ENCODE results near the gene RBM6. TPM values are rescaled to one million over a fixed set of nuclear protein-coding genes. Genes with fewer than 3 reads are reported as not detected.
"Not testable (repeated sequence)": the region's sequence is repeated elsewhere in the genome, so short reads cannot be mapped to it uniquely, and the experiment has no call there.

RBM6 gene
- polyA plus RNA-seq, 6 donors from 2014 or later, result 32.6 to 89.1 (median 50.0) TPM

- no peak overlapping the region for H3K27ac Mint-ChIP-seq
- H3K4me3 Mint-ChIP-seq, result no peak overlapping the region
- DNase-seq, result no peak
- peaks cover 23 to 32% (median 29%) of the 10 kb centered on the region in 3 donors for H3K4me1 Mint-ChIP-seq
- peaks cover 4 to 19% of the 10 kb centered on the region in 2 donors for H3K36me3 Mint-ChIP-seq
- no peak for ATAC-seq (ENCODE audit: low read depth in 2 of 2)
- no peaks in the 10 kb centered on the region for H3K27me3 Mint-ChIP-seq
- no peaks in the 10 kb centered on the region for H3K9me3 Mint-ChIP-seq
Observed at GRCh38 chr3:49908373-49909199, 31.4 kb upstream of the RBM6 start.

- H3K4me1 Mint-ChIP-seq, result peaks cover 15 to 20% (median 15%) of the 10 kb centered on the region in 3 donors
- no peak overlapping the region for H3K27ac Mint-ChIP-seq
- no peaks in the 10 kb centered on the region for H3K9me3 Mint-ChIP-seq
- H3K4me3 Mint-ChIP-seq, result no peak overlapping the region
- ATAC-seq (ENCODE audit: low read depth in 2 of 2) (no peak), DNase-seq (no peak)
- no peaks in the 10 kb centered on the region for H3K27me3 Mint-ChIP-seq
- peaks cover 4 to 19% of the 10 kb centered on the region in 2 donors for H3K36me3 Mint-ChIP-seq
Observed at GRCh38 chr3:49910409-49911123, 29.4 kb upstream of the RBM6 start.

DNA sequence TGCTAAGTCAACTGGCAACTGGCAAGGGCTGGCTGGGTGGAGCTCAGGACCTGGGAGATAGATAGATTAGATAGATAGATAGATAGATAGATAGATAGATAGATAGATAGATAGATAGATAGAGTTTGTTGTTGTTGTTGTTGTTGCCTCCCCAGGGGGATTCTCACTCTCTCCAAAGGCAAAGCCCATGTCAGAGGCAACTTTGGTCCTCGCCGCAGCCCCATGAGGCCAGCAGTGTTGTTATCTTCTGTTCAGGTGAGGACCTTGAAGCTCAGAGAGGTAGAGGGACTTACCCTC is 28.9 kb upstream of the RBM6 start:
- Mint-ChIP-seq H3K27me3 (no peaks in the 10 kb centered on the region), H3K36me3 (peaks cover 4 to 19% of the 10 kb centered on the region in 2 donors), H3K27ac (no peak overlapping the region), H3K4me3 (no peak overlapping the region), H3K4me1 (peaks cover 10 to 15% (median 10%) of the 10 kb centered on the region in 3 donors), H3K9me3 (no peaks in the 10 kb centered on the region)
- ATAC-seq (ENCODE audit: low read depth in 2 of 2) (no peak), DNase-seq (no peak)

DNA sequence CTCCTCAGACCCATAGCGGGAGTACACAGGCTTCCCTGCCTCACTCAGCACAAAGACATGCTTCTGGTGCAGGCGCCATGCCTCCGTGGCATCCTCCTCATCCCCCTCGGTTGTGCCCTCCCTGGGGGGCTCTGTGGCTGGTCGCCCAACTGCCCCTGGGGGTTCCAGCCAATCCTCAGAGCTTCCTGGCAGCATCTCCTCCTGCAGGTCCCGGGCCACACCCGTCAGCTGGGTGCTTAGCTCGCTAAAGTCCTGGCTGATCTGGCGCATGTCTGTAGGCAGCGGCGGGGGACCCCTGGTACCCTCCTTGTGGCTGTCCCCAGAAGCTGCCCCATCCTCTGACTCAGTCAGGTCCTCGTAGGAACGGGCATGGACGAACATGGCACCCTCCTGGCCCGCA is 28.3 kb upstream of the RBM6 start:
- no peak overlapping the region for H3K4me3 Mint-ChIP-seq
- H3K9me3 Mint-ChIP-seq, result peaks cover 0 to 2% (median 0%) of the 10 kb centered on the region in 7 donors
- H3K36me3 Mint-ChIP-seq, result peaks cover 4 to 19% of the 10 kb centered on the region in 2 donors

GRCh38 chr3:49912881-49913281 is 27.1 kb upstream of the RBM6 start:
- Mint-ChIP-seq H3K27me3 (no peaks in the 10 kb centered on the region), H3K4me3 (no peak overlapping the region), H3K9me3 (peaks cover 0 to 2% (median 0%) of the 10 kb centered on the region in 7 donors), H3K36me3 (peaks cover 4 to 19% of the 10 kb centered on the region in 2 donors), H3K4me1 (no peaks in the 10 kb centered on the region), H3K27ac (no peak overlapping the region)
- no peak for DNase-seq
- ATAC-seq (ENCODE audit: low read depth in 2 of 2), result no peak

More for the DNA sequence above, 28.3 kb upstream of the RBM6 start:
- Mint-ChIP-seq H3K27ac (peak overlapping the region in 1 of 6 donors; percentile 33), H3K4me1 (peaks cover 5 to 10% (median 6%) of the 10 kb centered on the region in 3 donors), H3K27me3 (no peaks in the 10 kb centered on the region)
- DNase-seq, result no peak
- ATAC-seq (ENCODE audit: low read depth in 2 of 2), result no peak

GRCh38 chr3:49914906-49915305 is 25.0 kb upstream of the RBM6 start:
- peaks cover 0 to under 1% (median 0%) of the 10 kb centered on the region in 3 donors for H3K4me1 Mint-ChIP-seq
- no peak for ATAC-seq (ENCODE audit: low read depth in 2 of 2)
- H3K4me3 Mint-ChIP-seq, result no peak overlapping the region
- H3K36me3 Mint-ChIP-seq, result peaks cover 3 to 18% of the 10 kb centered on the region in 2 donors
- H3K9me3 Mint-ChIP-seq, result peaks cover 0 to 2% (median 0%) of the 10 kb centered on the region in 7 donors
- peak overlapping the region in 1 of 6 donors; percentile 12 for H3K27ac Mint-ChIP-seq
- H3K27me3 Mint-ChIP-seq, result no peaks in the 10 kb centered on the region
- no peak for DNase-seq

- DNase-seq (no peak), ATAC-seq (ENCODE audit: low read depth in 2 of 2) (no peak)
- H3K36me3 Mint-ChIP-seq, result peaks cover 0 to 8% of the 10 kb centered on the region in 2 donors
- H3K9me3 Mint-ChIP-seq, result peaks cover 0 to 2% (median 0%) of the 10 kb centered on the region in 7 donors
- H3K4me3 Mint-ChIP-seq, result no peak overlapping the region
- no peak overlapping the region for H3K27ac Mint-ChIP-seq
- H3K4me1 Mint-ChIP-seq, result peaks cover 0 to 4% (median 0%) of the 10 kb centered on the region in 3 donors
- no peaks in the 10 kb centered on the region for H3K27me3 Mint-ChIP-seq
Observed at GRCh38 chr3:49916686-49917085, 23.3 kb upstream of the RBM6 start.

GRCh38 chr3:49917806-49918590 is 22.0 kb upstream of the RBM6 start:
- not testable (repeated sequence) for H3K4me1 Mint-ChIP-seq; H3K27me3 Mint-ChIP-seq; H3K4me3 Mint-ChIP-seq; DNase-seq; H3K9me3 Mint-ChIP-seq; H3K36me3 Mint-ChIP-seq; ATAC-seq (ENCODE audit: low read depth in 2 of 2)
- peak overlapping the region in 1 of 6 donors; percentile 50 for H3K27ac Mint-ChIP-seq

DNA sequence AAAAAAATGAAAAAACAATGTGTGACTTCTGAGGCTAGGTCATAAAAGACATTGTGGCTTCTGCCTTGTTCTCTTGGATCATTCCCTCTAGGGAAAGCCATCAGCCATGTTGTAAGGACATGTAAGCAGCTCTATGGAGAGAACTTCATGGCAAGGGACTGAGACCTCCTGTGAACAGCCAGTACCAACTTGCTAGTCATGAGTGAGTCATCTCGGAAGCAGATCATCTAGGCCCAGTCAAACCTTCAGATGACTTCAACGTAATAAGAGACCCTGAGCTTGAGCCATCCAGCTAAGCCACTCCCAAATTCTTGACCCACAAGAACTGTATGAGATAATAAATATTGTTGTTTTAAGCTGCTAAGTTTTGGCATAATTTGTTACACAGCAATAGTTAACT is 15.3 kb upstream of the RBM6 start:
- DNase-seq, result no peak
- no peak for ATAC-seq (ENCODE audit: low read depth in 2 of 2)
- Mint-ChIP-seq H3K9me3 (no peaks in the 10 kb centered on the region), H3K4me1 (peaks cover 14 to 16% (median 16%) of the 10 kb centered on the region in 3 donors), H3K27ac (no peak overlapping the region), H3K36me3 (no peaks in the 10 kb centered on the region), H3K4me3 (no peak overlapping the region), H3K27me3 (no peaks in the 10 kb centered on the region)

- no peak overlapping the region for H3K4me3 Mint-ChIP-seq
Observed at GRCh38 chr3:49925485-49925884, 14.5 kb upstream of the RBM6 start.

GRCh38 chr3:49926117-49926728 is 13.7 kb upstream of the RBM6 start:
- DNase-seq (no peak), ATAC-seq (ENCODE audit: low read depth in 2 of 2) (no peak)
- no peaks in the 10 kb centered on the region for H3K9me3 Mint-ChIP-seq
- peak overlapping the region in 2 of 8 donors; percentile 2 to 17 for H3K4me3 Mint-ChIP-seq
- peak overlapping the region in 1 of 6 donors; percentile 91 for H3K27ac Mint-ChIP-seq
- H3K4me1 Mint-ChIP-seq, result peaks cover 12 to 21% (median 19%) of the 10 kb centered on the region in 3 donors
- no peaks in the 10 kb centered on the region for H3K36me3 Mint-ChIP-seq
- no peaks in the 10 kb centered on the region for H3K27me3 Mint-ChIP-seq

More at GRCh38 chr3:49925485-49925884, 14.5 kb upstream of the RBM6 start:
- Mint-ChIP-seq H3K9me3 (no peaks in the 10 kb centered on the region), H3K4me1 (peaks cover 12 to 21% (median 19%) of the 10 kb centered on the region in 3 donors), H3K27ac (no peak overlapping the region), H3K27me3 (no peaks in the 10 kb centered on the region), H3K36me3 (no peaks in the 10 kb centered on the region)
- DNase-seq (no peak), ATAC-seq (ENCODE audit: low read depth in 2 of 2) (no peak)

GRCh38 chr3:49927798-49928197 is 12.2 kb upstream of the RBM6 start:
- ATAC-seq (ENCODE audit: low read depth in 2 of 2), result no peak
- Mint-ChIP-seq H3K27ac (peak overlapping the region in 3 of 6 donors; percentile 58 to 70 (median 63)), H3K9me3 (no peaks in the 10 kb centered on the region)

More at GRCh38 chr3:49927798-49928197, 12.2 kb upstream of the RBM6 start:
- H3K36me3 Mint-ChIP-seq, result no peaks in the 10 kb centered on the region
- peaks cover 12 to 21% (median 19%) of the 10 kb centered on the region in 3 donors for H3K4me1 Mint-ChIP-seq
- DNase-seq, result no peak
- H3K4me3 Mint-ChIP-seq, result peak overlapping the region in 5 of 8 donors; percentile 1 to 90 (median 64)
- no peaks in the 10 kb centered on the region for H3K27me3 Mint-ChIP-seq

Data from naive B cell (primary cell).